NB4 (cell line): ENCODE measurements around the gene FAM111A.
A peak's percentile ranks its signal among the peaks of the same experiment; 100 is the strongest.

ENCODE experiments used
- DNase-seq: peaks from one replicate; pipeline ENCODE4 v3.0.0; 2010; ENCODE audit warnings: low read depth
- H3K4me3 ChIP-seq: one replicate; pipeline ENCODE4 v1.5.1; 2011; ENCODE audit warnings: mild to moderate bottlenecking, low read depth, low read length, moderate library complexity
- CTCF ChIP-seq: IDR thresholded peaks from one replicate; pipeline ENCODE4 v1.5.1; 2012; ENCODE audit warnings: low read depth, low read length
- MYC ChIP-seq: IDR thresholded peaks from 2 replicates; pipeline ENCODE4 v1.6.1; 2011; ENCODE audit warnings: low read depth, low read length
- POLR2A ChIP-seq: IDR thresholded peaks from 2 replicates; pipeline ENCODE4 v1.6.1; 2011; ENCODE audit warnings: mild to moderate bottlenecking; ENCODE audit not compliant: insufficient read length; ENCODE audit errors: extremely low read depth
- TF ChIP-seq, protein P1 (sequence below): IDR thresholded peaks from 2 replicates; pipeline ENCODE4 v1.6.1; 2011; ENCODE audit warnings: low read depth, low read length

The FAM111A gene

GRCh38 chr11:59186130-59186594, 43.5 kb downstream of the FAM111A start:
- TF ChIP-seq MYC (no peak), CTCF (peak; percentile 84)
- H3K4me3 ChIP-seq: no peak overlapping the region
- DNase-seq: peak; percentile 49

DNA sequence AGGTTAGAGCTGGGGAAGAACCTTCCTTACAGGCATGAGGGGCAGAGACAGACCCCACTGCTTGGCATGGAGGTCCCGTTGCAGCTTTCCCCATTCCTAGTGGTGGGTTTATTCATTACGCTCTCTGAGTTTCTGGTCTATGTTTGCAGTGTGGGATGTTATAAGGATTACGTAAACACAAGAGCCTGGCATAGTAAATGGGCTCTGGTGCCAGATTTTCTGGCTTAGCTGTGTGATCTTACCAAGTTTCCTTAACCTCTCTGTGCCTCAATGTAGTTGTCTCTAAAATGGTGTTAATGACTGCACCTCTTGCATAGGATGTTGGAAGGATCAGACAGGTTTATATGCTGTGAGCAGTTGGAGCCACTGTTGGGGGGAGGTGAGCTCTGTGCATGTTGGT, 44.4 kb downstream of the FAM111A start:
- TF ChIP-seq POLR2A (no peak), CTCF (no peak), MYC (no peak)
- TF ChIP-seq, protein P1, sequence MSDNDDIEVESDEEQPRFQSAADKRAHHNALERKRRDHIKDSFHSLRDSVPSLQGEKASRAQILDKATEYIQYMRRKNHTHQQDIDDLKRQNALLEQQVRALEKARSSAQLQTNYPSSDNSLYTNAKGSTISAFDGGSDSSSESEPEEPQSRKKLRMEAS: no peak
- no peak overlapping the region for H3K4me3 ChIP-seq

DNA sequence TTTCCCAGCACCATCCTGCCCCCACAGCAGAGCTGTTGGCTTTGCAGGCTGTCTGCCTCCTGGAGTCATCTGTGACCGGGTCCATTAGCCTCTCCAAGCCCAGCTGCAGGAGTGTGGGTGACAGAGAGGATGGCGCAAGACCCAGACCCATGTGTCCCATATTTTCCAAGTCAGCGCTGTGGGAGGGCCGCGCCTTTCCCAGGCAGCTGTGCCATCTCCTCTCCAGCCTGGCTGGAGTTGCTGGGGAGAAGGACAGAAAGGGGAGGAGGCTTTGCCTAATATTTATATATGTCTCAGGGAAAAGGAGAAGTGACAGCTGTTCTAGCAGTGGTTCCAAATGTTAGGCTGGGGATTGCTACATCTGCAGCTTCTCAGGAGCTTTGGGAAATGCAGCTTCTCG, 44.9 kb downstream of the FAM111A start:
- H3K4me3 ChIP-seq: no peak overlapping the region
- no peak for DNase-seq
- TF ChIP-seq, protein P1: no peak
- no peak for TF ChIP-seq CTCF
- no peak for TF ChIP-seq POLR2A
- no peak for TF ChIP-seq MYC

More for the DNA sequence above, 44.4 kb downstream of the FAM111A start:
- DNase-seq: no peak

DNA sequence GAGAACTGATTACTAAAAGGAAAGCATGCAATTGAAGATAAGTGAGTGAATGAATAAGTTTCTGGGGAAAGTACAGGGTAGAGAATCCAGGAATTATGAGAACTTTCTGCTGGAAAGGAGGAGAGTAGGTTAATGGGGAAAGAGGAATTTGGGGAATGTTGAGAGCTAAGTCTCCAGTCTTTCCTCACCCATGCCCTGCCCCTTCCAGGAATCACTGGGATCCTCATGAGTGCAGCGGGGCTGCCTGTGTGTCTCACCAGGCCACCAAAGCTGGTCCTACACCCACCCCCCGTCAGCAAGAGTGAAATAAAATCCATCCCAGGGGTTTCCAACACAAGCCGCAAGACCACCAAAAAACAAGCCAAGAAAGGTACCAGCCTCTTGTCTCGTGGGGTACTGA, 46.3 kb downstream of the FAM111A start:
- TF ChIP-seq, protein P1: no peak
- no peak for TF ChIP-seq POLR2A
- no peak for TF ChIP-seq CTCF
- no peak for TF ChIP-seq MYC
- no peak for DNase-seq
- no peak overlapping the region for H3K4me3 ChIP-seq

- H3K4me3 ChIP-seq: no peak overlapping the region
- TF ChIP-seq, protein P1: no peak
- no peak for TF ChIP-seq POLR2A
- TF ChIP-seq MYC: no peak
- TF ChIP-seq CTCF: no peak
- no peak for DNase-seq
Observed at GRCh38 chr11:59189986-59190385, 47.3 kb downstream of the FAM111A start.

GRCh38 chr11:59191095-59191494, 48.4 kb downstream of the FAM111A start:
- TF ChIP-seq, protein P1: no peak
- no peak for TF ChIP-seq POLR2A
- no peak for TF ChIP-seq CTCF
- TF ChIP-seq MYC: no peak
- no peak overlapping the region for H3K4me3 ChIP-seq
- no peak for DNase-seq
